GM21737 (cell line): ENCODE measurements around the gene POU6F2.
A peak's percentile ranks its signal among the peaks of the same experiment; 100 is the strongest.

Source experiments
- ATAC-seq: cut with Tn5 transposase; IDR thresholded peaks from one replicate; pipeline ENCODE4 v1.9.1; 2021; ENCODE audit warnings: mild to moderate bottlenecking, moderate library complexity; ENCODE audit not compliant: unreplicated experiment

Gene POU6F2

DNA sequence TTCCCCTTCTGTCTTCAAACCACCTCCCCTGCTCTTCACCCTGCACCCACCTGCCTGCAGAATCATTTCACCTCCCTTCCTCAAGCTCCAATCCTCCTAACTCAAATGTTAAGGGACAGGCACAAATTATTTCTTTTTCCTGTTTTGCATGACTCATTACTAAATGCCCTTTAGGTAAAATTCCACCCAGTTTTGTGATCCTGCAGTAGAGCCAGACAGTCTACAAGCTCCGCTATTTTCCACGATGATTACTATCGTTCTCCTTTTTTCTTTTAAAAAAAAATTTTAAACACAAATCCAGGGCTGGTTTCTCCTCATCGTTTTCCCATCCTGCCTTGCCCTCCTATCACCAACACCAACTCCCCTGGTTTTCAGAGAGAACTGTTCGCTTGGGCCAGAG is 401.7 kb downstream of the POU6F2 start:
- no peak for ATAC-seq

DNA sequence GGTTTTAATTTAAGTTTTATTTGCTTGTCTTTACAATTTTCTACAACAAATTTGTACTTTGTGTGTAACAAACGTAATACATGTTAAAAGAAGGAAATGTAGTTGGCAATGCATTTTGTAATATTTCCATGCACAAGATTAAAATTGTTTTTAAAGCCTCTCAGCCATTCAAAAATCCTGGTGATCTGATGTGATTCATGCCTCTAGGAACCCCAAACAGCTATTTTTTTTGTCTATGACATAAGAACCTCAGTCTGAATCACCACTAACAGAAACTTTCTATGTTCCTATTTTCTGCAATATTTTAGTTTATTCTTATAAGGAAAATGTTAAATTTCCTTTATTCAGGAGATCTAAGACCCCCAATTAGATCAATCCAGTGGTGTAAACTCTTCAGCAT is 405.4 kb downstream of the POU6F2 start:
- no peak for ATAC-seq

DNA sequence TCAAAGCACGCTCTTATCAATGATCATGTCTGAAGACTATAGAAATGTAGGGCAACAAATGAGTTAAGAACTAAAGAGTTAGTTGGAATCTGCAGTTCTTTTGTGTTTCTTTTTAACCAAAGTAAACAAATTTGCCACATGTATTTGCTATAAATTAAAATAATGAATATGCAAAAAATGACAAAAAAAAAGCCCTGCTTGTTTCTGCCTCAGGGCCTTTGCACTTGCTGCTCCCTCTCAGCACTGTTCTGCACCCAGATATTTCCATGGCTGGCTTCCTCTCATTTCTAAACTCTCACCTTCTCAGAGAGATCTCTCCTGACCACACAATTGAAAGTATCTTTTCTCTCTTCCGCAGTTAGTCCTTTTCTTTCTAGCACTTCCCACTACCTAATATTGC is 406.7 kb downstream of the POU6F2 start:
- no peak for ATAC-seq

DNA sequence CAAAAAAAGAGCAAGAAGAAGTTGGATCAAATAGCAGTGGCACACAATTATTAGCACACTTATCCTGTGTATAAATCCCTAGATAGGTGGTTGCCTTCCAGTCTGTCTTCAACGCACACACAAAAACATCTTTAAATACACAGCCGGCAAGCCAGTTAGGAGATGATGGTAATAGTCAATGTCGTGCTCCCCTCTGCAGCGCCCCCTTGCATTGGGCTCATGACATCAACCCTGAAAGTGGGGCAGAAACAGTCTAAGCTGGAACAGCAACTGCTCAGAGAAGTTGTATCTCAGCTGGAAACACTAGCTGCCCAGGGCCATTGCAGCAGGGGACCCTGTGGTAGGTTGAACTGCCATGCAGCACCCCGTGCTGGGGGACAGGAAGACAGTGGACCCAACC is 409.0 kb downstream of the POU6F2 start:
- ATAC-seq: no peak

DNA sequence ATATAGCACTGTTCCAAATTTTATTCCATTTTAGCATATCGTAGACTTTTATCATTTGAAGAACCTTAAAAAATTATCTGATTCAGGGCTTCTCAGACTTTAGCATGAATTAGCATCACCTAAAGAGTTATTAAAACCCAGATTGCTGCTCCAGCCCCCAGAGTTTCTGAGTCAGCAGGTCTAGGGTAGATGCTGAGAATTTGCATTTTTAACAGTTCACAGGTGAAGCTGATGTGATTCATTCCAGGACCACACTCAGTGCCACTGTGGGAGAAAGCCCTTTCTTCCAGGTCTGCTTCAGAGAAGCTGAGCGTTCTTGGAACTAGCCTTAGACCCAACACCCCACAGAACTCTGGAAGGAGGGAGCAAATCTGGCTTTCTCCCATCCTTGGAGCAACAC is 414.4 kb downstream of the POU6F2 start:
- no peak for ATAC-seq

DNA sequence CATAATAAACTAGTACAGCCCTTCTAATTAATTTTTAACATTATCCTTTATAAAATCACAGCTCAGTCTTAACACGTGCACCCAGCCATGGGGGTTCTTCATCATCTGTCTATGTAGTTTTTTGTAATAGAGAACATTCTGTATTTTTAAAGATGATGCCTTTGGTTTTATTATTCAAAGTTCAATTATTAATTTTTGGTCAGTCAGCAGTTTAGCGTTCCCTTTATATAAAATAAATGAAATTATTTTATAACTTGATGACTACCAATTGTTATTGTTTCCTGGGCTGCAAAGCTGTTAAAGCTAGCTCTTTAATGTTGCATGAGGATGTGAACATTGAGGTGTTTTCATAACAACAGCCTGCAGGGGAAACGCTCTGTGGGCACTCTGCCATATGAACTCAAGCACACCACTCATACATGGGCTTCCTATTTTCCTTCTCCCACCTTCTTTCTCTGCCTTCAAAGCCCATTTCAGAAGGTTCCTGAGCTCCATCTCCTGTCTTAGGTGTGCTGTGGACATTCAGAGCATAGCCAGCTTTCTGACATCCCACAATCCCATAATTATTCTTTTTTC is 416.5 kb downstream of the POU6F2 start:
- no peak for ATAC-seq

DNA sequence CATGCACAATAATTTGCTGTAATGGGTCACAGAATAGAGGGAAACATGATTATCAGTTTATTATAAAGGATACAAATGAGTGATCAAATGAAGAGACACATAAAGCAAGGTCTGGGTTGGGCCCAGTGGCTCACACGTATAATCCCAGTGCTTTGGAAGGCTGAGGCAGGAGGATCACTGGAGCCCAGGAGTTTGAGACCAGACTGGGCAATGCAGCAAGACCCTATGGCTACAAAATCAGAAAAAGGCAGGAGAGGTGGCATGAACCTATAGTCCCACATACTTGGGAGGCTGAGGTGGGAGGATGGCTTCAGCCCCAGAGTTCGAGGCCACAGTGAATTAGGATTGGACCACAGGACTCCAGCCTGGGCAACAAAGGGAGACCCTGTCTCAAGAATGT is 421.7 kb downstream of the POU6F2 start:
- no peak for ATAC-seq

DNA sequence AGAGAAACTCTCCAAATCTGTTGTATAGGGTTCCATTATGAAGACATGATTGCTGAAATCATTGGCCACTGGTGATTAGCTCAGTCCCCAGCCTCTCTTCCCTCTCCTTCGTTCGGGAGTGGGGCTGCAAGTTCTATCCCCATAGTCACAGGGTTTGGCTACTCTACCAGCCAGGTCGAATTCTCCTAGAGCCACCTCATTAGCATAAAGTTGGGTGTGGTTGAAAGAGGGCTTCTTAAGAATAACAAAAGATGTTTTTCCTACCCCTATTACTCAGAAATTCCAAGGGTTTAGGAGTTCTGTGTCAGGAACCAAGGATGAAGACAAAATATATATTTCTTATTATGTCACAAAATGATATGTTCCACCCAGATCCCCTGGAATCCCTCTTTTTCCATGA is 422.3 kb downstream of the POU6F2 start:
- ATAC-seq: no peak

DNA sequence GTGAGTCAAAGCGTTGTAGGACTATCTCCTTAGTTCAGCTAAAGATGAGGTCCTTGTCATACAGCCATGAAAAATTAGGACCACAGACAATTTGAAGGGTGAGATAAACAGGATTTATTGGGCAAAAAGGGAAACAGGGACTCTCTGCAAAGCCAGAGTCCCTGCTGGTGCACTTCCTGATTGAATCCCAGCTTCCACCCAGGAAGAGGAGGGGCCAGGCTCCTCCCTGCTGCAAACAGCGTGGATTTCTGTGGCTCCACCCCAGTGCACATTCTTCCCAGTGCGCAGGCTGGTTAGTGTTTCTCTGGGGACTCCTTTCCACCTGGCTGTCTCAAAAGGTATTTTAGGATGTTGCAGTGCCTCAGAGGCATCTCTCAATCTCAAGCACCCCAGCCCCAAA is 423.1 kb downstream of the POU6F2 start:
- no peak for ATAC-seq

DNA sequence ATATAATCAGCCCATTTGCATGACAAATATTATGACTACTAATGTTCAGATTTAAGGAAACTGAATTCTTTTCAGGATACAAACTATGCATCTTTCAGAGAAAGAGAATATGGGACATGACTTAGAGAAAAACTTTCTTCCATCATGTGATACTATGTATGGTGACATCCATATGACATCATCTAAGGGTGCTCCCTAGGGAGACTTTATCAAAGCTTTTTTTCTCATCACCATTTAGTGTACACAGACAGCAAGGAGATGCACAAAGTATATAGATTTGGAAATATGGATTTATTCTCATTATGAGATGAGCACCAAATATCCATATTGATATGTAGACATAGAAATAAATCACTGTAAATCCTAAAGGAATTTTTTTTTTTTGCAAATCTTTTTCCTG is 424.3 kb downstream of the POU6F2 start:
- no peak for ATAC-seq

DNA sequence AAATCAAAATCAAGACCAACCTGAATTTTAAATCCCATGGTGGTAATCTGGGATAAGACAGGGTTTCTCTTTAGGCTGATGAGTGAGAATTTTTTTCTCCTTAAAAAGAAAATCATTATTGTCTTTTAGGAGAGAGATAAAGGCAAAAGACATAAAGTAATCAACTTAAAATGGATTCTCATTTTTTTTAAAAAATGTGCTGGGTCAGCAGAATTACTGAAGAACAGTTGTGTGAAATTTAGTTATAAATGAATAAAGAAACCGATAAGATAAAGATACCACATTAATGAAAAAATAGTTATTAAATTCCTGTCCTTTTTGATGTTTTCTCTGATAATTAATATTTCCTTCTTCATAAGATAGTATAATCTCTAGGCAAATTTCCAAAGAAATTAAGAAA is 427.2 kb downstream of the POU6F2 start:
- ATAC-seq: no peak

DNA sequence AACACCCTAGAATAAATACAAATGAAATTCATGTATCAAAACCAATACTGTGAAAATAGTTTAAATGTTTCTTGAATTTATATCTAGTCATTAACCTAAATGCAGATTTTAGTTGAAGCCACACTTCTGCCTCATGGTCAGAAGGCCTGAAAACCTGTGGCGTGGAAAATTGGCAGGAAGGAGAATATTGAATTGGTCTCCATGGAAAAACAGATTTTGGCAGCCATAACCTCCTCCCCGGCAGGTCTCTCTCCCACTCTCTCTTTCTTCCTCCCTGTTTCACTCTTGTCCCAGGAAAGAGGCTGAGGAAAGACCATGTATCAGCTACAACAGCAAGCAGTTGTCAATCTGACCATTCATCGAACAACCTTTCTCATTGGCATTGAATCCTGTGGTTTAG is 427.9 kb downstream of the POU6F2 start:
- ATAC-seq: no peak

DNA sequence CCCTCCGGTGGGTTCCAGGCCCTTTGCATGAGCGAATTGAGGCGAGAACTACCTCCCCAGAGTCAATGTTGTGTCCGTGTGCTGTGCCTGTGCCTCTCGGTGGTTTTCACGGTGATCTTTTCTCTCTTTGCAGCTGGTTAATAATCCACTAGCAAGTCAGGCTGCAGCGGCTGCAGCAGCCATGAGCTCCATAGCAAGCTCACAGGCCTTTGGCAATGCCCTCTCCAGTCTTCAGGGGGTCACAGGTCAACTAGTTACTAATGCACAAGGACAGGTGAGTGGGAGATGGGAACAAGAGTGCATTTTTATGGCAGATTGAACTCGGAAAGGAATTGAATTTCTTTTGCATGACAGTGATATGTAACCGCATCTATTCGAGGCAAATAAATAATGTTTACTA is 428.8 kb downstream of the POU6F2 start:
- ATAC-seq: no peak

DNA sequence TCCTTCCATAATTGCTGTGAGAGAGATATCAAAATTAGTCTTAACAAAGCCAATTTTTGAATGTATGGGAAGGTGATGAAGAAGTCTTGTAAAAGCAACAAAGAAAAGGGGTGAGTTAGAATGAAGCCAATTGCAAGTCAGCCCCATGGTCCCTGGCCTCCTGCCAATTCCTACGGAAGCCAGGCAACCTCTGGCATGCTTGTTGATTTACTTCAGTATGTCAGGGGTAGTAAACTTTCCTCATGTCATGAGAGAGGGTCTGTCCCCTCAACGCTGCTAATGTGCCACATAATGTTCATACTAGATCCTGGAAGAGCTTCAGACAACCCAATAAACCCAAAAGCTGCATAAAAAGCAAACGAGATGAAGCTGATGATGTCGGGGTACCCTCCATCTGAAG is 429.4 kb downstream of the POU6F2 start:
- no peak for ATAC-seq

DNA sequence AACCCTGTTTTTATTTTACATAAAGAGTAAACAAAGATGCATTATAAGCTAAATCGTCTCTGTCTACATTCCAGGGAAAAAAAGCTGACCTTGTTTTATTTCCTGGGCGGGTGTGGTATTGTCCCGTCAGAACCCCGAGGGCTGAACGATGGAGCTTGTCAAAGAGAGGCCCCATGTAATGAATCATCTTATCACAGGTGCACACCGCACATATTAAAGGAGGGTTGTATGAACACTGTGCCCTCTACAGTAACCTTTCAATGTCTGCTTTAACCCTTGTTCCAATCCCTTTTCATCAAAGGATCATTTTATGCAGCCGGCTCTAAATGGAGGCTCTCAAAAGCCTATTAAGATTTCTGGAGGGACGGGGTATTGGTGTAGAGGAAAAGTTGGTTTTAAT is 430.0 kb downstream of the POU6F2 start:
- no peak for ATAC-seq

DNA sequence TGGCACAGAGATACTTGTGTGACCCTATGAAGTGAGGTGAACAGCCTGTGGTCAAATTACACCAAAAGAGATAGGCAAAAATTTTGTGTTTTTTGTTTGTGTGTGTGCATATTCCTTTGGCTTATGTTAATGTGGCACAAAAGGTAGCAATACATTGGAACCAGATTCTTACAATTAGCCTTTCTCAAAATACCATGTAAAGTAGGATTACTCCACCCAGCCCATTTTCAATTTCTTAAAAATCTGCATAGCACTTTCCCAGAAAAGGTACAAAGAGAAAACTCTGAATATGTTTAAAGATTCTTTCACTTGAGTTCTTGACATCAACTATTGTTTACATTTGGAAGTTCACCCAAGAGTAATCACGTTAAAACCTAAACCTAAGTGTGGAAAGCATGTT is 431.2 kb downstream of the POU6F2 start:
- no peak for ATAC-seq

DNA sequence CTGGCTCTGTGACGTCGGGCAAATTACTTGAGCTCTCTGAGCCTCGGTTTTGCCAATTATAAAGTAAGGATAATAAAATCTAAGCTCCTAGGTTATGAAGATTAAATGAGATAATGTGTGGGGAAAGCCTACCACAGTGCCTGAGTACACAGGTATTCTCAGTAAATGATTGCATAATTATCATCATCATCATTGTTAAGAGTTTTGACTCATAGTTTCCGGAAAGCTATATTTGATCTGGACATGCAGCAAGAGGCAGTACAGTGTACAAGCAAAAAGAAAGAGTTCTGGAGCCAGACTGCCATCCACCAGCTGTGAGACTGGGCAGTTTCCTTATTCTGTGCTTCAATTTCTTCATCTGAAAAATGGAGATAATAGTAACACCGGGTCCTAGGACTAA is 432.9 kb downstream of the POU6F2 start:
- no peak for ATAC-seq

DNA sequence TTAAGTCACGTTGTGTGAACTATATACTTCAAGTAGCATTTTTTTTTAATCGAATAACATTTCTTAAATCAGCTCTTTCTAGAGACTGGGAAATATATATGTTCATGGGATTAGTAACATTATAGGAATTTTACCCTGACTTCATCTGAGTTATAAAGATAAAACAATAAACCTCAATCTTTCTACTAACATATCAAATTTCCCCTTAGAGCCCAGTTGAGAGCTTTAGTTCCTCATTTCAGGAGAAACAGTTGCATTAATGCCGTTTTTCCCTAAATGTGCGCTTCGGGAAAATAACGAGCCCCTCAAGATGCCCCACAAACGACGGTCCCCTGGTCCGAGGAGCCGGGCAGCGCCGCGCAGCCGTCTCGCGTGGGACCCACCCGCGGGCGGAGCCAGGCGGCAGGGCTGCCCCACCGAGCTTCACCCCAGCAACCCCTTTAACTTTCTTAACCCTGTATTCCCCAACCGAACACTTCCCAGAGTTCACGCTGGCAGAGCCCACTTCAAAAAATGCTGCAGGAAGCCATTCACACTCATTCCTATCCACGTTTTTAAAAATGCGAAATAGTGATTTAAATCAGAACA is 436.0 kb downstream of the POU6F2 start:
- peak; percentile 5 for ATAC-seq

DNA sequence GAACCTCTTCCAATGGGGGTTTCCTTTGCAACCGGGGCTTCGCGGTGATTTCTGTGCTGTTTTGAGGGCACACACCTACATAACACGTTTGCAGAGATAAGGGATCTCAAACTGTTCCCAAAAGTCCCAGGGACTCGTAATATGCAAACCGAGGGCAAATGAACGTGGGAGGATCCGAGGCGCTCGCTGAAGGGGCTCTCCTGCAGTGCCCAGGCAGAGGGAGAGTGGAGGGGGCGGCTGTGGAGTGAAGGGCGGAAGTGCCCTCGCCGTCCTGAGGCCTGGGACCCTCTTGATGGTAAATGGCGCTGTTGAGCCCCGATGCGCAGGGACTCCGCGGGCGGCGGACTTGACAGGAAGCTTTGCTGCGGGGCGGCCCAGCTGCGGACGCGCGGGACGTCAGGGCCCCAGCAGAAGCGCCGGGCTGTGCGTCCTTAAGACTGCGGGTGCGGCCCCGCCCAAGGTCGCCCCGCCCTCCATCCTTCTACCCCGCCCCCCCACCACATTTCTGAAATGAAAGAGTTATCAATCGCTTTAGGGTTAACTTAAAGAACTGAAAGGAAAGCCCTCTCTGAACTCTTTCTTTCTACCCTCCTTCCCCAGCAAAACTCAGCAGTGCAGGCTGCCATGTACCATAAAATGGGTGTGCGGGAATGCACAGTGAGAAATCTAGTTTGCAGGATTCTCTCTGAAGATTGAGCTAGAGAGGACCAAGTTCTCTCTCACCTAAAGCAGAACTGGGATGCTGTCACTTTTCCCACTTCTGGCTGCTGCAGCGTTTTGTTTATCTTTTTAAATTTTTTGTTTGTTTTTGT is 436.7 kb downstream of the POU6F2 start:
- ATAC-seq: peak; percentile 96

DNA sequence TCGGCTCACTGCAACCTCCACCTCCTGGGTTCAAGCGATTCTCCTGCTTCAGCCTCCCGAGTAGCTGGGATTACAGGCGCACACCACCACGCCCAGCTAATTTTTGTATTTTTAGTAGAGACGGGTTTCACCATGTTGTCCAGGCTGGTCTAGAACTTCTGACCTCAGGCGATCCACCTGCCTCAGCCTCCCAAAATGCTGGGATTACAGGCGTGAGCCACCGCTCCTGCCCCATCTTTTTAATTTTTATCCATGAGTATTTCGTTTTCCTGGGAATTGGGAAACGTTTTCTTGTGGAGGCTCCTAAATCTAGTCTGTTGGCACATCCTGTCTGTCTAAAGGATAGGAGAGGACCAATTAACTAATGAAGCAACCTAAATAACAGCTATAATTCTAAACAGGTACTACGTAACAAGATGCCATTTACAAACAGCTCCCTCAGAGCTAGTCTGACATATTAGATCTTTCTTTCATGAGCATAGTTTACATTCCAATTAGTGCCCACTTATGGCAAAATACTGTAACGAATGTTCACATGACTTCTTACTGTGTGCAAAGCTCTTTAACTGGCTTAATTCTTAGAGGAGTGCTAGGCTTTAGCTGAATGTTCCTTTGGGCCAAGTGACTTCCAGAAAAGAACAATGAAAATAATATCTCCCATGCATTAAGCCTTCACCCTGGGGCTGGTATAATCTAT is 437.5 kb downstream of the POU6F2 start:
- no peak for ATAC-seq

DNA sequence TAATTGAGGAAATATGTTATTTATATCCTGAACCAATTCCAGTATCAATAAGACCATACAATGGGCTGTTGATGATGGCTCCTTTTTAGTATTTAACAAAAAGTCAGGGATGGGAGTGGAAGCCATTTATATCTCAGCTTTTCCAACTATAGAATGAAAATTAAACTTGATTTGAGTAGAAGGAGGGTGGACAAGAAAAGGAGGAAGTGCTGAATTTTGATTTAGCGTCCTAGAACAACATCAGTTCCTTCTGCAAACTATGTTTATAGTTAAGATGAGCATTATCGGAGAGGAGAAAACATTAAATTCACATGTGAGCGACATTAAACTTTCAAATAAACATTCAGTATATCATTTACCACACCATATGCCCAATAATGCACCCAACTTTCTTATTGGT is 439.2 kb downstream of the POU6F2 start:
- ATAC-seq: no peak

DNA sequence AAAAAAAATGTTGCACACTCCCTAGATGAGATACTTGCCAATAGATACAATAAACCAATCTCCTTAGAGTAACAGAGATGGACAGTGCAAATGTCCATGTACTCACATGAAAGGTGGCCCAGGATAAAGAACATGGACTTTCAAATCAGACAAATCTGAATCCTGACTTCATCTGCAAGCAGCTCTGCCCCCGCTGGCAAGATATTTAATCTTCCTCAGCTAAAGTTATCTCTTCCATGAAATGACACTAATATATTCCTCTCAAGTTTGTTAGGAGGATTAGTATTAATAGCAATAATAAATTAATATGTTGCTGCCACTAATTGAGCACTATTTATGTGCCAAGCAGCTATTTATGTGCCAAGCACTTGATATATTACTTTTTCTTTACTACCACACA is 439.9 kb downstream of the POU6F2 start:
- no peak for ATAC-seq
